Gastrocnemius medialis (tissue), 4 donors: ENCODE data around the gene TMEM240. TPM values are rescaled to one million over a fixed set of nuclear protein-coding genes. Genes with fewer than 3 reads are reported as not detected.
"Not testable (repeated sequence)": the region's sequence is repeated elsewhere in the genome, so short reads cannot be mapped to it uniquely, and the experiment has no call there.

ENCODE experiments used
- ATAC-seq, 2 donors: fragments of 150-250 bp; one replicate each; pipeline ENCODE4 v1.9.1; 2016
- DNase-seq, 2 donors: peaks; one replicate each; pipeline ENCODE4 v3.0.0-alpha.2; 2019
- H3K27ac ChIP-seq, 4 donors: fragments of 200-600 bp; sonication (generic); 1 replicate in 1 of 4; 2 replicates in 3 of 4; pipeline ENCODE4 v1.5.1; 2016 to 2018; ENCODE audit warnings: mild to moderate bottlenecking in 2 of 4, moderate library complexity in 1 of 4
- H3K27me3 ChIP-seq, 3 donors: fragments of 200-600 bp; sonication (generic) in 2 of 3; 1 replicate in 1 of 3; 2 replicates in 2 of 3; pipeline versions ENCODE4 v1.5.1 to v1.6.0; 2016 to 2019; ENCODE audit warnings: mild to moderate bottlenecking in 1 of 3, moderate library complexity in 1 of 3
- H3K36me3 ChIP-seq, 2 donors: fragments of 200-600 bp; sonication (generic) in 1 of 2; one replicate each; pipeline ENCODE4 v1.5.1; 2017 to 2018
- H3K4me1 ChIP-seq, 2 donors: fragments of 200-600 bp; sonication (generic) in 1 of 2; one replicate each; pipeline ENCODE4 v1.5.1; 2016 to 2017; ENCODE audit warnings: mild to moderate bottlenecking in 2 of 2
- H3K4me3 ChIP-seq, 4 donors: fragments of 200-600 bp; sonication (generic) in 3 of 4; 1 replicate in 1 of 4; 2 replicates in 3 of 4; pipeline ENCODE4 v1.5.1; 2016 to 2019; ENCODE audit warnings: mild to moderate bottlenecking in 2 of 4
- H3K9me3 ChIP-seq, 3 donors: fragments of 200-600 bp; sonication (generic) in 2 of 3; 1 replicate in 1 of 3; 2 replicates in 2 of 3; pipeline ENCODE4 v1.5.1; 2016 to 2019
- POLR2A ChIP-seq, 2 donors: fragments of 450-650 bp; IDR thresholded peaks; one replicate each; pipeline ENCODE4 v1.6.1; 2017; ENCODE audit warnings: antibody characterized with exemption in 2 of 2, mild to moderate bottlenecking in 2 of 2, moderate library complexity in 2 of 2
- in situ Hi-C, 4 donors: fragments of 200-750 bp; cut with MboI; loops; one replicate each; pipeline versions ENCODE4 v1.15.0 to v1.8.0; 2017; ENCODE audit warnings: low sequenced_read_pairs in 4 of 4
- intact Hi-C: fragments of 100-400 bp; cut with DNase I; formaldehyde crosslinking; loops from one replicate; pipeline ENCODE4 v1.15.1; 2023; ENCODE audit warnings: low total_unique reads
- total RNA-seq, 4 donors: library from RNA; depleted of rRNA; stranded (reverse); fragments of >200 nt; gene quantifications; one replicate each; pipeline versions ENCODE4 v1.1.0 to v1.2.3, GENCODE V29; 2016
- TF ChIP-seq, protein P1 (sequence below), 5 experiments: fragments of 450-650 bp in 3 of 5; fragments of 200-600 bp in 2 of 5; sonication (generic) in 2 of 5; IDR thresholded peaks in 4 of 5; conservative IDR thresholded peaks in 1 of 5; 1 replicate in 4 of 5; 2 replicates in 1 of 5; pipeline ENCODE4 v1.5.1; 2016 to 2019; ENCODE audit warnings: antibody characterized with exemption in 5 of 5, mild to moderate bottlenecking in 3 of 5, moderate library complexity in 3 of 5

TMEM240 gene
- total RNA-seq, 4 donors from 2014 or later: 1.1 to 2.0 (median 1.9) TPM; not detected in 1

DNA sequence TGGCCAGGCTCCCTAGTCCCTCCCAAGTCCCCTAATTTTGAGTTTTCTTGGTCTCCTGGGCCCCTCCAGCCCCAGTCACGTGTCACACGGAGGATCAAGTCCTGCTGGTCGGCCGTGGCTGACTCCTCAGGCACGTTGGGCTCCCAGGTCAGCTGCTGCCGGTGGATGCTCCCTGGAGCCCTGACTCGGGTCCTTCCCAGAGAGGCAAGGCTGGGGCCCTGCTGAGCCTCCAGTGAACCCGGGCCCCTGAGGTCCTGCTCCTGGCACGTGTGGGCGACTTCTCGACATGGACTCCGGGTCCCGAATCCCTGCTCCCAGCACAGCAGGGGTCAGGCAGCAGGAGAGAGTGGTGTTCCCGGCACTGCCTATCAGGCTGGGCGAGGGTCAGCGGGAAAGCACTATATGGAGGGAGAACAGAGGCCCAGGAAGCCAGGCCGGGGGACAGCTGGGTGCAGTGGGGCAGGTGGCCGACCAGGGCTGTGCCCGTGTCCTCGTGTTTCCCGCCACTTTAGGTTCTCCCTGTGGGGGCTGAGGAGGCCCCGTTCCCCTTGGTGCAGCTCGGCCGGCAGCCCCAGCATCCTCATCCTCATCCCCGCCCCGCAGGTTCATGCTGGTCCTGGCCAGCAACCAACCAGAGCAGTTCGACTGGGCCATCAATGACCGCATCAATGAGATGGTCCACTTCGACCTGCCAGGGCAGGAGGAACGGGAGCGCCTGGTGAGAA lies 13.2 kb downstream of the TMEM240 start:
- intact Hi-C loops (no loop called here), in situ Hi-C loops (no loop called here)
- H3K4me3 ChIP-seq: no peak overlapping the region
- no peak overlapping the region for H3K27ac ChIP-seq
- no peaks in the 10 kb centered on the region for H3K27me3 ChIP-seq
- peaks cover 0 to 29% of the 10 kb centered on the region in 2 donors for H3K36me3 ChIP-seq
- ATAC-seq (no peak), DNase-seq (no peak)
- no peak for TF ChIP-seq POLR2A (IDR thresholded peaks at IDR 0.05)
- TF ChIP-seq, protein P1, sequence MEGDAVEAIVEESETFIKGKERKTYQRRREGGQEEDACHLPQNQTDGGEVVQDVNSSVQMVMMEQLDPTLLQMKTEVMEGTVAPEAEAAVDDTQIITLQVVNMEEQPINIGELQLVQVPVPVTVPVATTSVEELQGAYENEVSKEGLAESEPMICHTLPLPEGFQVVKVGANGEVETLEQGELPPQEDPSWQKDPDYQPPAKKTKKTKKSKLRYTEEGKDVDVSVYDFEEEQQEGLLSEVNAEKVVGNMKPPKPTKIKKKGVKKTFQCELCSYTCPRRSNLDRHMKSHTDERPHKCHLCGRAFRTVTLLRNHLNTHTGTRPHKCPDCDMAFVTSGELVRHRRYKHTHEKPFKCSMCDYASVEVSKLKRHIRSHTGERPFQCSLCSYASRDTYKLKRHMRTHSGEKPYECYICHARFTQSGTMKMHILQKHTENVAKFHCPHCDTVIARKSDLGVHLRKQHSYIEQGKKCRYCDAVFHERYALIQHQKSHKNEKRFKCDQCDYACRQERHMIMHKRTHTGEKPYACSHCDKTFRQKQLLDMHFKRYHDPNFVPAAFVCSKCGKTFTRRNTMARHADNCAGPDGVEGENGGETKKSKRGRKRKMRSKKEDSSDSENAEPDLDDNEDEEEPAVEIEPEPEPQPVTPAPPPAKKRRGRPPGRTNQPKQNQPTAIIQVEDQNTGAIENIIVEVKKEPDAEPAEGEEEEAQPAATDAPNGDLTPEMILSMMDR (IDR thresholded peaks at IDR 0.05 in 4 of 5, conservative IDR thresholded peaks at IDR 0.05 in 1 of 5): no peak
- no peaks in the 10 kb centered on the region for H3K4me1 ChIP-seq
- no peaks in the 10 kb centered on the region for H3K9me3 ChIP-seq

DNA sequence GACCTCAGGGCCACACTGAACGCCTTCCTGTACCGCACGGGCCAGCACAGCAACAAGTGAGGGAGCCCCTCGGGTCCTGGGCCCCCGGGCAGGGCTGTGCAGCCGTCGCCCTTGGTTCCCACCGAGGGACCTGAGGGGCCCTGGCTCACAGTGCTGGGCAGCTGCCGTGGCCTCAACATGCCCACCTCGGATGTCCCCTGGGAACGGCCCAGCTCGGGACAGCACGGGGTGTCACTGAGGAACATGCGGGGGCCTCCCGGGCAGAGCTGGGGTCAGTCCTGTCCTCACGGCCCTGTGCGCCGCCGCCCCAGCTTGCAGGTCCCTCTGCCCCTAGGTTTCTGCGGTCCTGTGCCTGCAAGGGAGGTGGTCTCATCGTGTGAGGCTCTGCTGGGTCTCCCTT lies 13.9 kb downstream of the TMEM240 start:
- ATAC-seq, H3K9me3 ChIP-seq, H3K4me3 ChIP-seq, intact Hi-C loops, H3K4me1 ChIP-seq, DNase-seq, in situ Hi-C loops, H3K27me3 ChIP-seq, H3K27ac ChIP-seq: not testable (repeated sequence)
- peaks cover 0 to 29% of the 10 kb centered on the region in 2 donors for H3K36me3 ChIP-seq

DNA sequence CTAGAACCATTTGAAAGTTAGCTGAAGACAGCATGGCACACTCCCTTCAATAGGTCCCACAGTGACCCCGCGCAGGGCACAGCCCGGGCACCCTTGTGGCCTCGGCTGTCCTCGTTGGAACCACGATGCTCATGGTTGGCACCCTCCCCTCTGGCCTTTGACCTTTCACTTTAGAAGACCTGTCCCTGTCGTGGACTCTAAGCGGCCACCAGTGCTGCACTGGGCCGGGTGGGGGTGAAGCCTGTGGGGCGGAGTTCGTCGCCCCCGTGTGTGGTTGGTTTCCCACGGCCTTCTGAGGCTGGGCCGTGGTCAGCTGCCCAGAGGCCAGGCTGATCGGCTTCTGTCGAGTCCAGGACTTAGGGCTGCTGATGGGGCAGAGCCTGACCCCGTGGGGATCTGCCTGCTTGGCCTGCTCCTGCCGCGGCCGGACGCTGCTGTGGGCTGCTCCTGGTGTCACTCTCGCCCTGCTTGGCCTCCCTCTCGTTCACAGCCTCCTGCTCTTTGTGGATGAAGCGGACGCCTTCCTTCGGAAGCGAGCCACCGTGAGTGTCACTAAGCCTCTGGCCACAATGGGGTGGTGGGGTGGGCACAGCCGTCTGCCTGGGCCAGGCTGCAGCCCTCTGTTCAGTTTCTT lies 15.6 kb downstream of the TMEM240 start:
- H3K36me3 ChIP-seq: peaks cover 0 to 40% of the 10 kb centered on the region in 2 donors
- H3K9me3 ChIP-seq, H3K4me1 ChIP-seq, H3K27me3 ChIP-seq, H3K27ac ChIP-seq, in situ Hi-C loops, H3K4me3 ChIP-seq, intact Hi-C loops, ATAC-seq, DNase-seq: not testable (repeated sequence)

DNA sequence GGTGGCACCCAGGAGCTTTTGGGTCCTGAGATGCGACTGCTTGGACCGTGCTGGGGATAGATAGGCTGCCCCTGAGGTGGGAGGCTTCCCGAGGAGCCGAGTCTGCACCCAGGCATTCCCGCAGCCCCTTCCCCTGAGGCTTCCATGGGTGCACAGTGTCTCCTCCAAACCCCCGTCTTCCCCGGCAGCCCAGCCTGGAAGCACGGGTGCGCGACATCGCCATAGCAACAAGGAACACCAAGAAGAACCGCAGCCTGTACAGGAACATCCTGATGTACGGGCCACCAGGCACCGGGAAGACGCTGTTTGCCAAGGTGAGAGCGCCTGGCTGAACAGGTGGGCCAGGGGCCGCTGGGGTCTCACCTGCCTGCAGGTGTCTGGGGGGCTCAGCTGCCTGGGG lies 16.8 kb downstream of the TMEM240 start:
- H3K4me1 ChIP-seq, ATAC-seq, DNase-seq, intact Hi-C loops, H3K4me3 ChIP-seq, in situ Hi-C loops, H3K9me3 ChIP-seq, H3K27ac ChIP-seq, H3K27me3 ChIP-seq: not testable (repeated sequence)
- H3K36me3 ChIP-seq: peaks cover 0 to 30% of the 10 kb centered on the region in 2 donors

DNA sequence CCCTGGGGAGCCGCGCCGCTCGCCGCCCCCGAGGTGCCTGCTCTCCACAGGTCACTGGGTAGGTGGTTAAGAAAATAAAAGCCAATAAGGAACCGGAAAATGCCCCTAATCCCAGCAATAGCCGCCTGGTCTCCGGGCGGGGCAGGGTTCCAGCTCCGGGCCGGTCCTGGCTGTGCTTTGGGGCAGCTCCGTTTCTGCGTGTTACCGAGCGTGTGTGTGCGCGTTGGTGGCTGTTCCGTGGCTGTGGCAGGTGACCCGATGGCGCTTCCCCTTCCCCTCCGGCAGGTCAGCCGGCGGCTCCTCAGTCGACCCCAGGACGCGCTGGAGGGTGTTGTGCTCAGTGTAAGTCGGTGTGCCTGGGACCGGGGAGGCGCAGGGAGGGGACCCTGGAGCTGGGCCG lies 17.2 kb downstream of the TMEM240 start:
- DNase-seq, H3K27me3 ChIP-seq, ATAC-seq, H3K4me3 ChIP-seq, H3K27ac ChIP-seq, in situ Hi-C loops, H3K9me3 ChIP-seq, intact Hi-C loops, H3K4me1 ChIP-seq: not testable (repeated sequence)
- peaks cover 0 to 28% of the 10 kb centered on the region in 2 donors for H3K36me3 ChIP-seq

DNA sequence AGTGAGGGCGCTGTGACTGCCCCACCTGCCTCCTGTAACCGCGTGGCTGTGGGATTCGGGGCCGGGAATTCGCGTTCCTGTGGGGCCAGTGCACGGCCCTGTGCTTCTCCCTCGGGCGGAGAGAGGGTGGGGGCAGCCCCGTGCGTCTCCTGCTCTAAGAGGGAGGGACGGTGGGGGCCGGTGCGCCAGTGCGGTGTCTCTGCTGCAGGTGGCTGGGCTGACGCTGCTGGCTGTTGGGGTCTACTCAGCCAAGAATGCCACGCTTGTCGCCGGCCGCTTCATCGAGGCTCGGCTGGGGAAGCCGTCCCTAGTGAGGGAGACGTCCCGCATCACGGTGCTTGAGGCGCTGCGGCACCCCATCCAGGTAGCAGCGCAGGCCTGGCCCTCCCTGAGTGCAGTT lies 17.9 kb downstream of the TMEM240 start:
- H3K9me3 ChIP-seq, H3K27ac ChIP-seq, H3K4me3 ChIP-seq, in situ Hi-C loops, H3K4me1 ChIP-seq, H3K27me3 ChIP-seq, intact Hi-C loops, DNase-seq, ATAC-seq: not testable (repeated sequence)
- peaks cover 0 to 27% of the 10 kb centered on the region in 2 donors for H3K36me3 ChIP-seq

DNA sequence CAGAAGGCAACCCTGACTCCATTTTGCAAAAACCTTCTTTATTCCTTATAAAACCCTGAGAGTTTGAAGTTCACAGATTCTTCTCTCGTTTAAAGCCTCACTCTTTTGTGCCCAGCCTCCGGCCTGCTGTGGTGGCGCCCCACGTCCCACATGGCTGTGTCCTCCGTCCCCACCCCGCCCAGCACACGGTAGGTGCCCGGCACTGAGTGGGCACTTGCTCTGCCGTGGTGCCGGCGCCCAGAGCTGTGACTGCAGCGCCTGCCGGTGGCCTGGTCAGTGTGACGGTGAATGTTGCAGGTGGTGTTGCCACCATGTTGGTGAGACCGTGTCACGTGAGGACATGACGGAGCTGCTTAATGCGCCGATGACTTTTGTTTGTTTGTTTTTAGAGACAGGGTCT lies 19.1 kb downstream of the TMEM240 start:
- intact Hi-C loops: no loop called here
- in situ Hi-C loops: no loop called here
- Histone ChIP-seq H3K4me1 (no peaks in the 10 kb centered on the region), H3K9me3 (no peaks in the 10 kb centered on the region), H3K27ac (no peak overlapping the region), H3K4me3 (no peak overlapping the region), H3K36me3 (peaks cover 0 to 20% of the 10 kb centered on the region in 2 donors), H3K27me3 (no peaks in the 10 kb centered on the region)
- DNase-seq (no peak), ATAC-seq (no peak)
- TF ChIP-seq, protein P1 (IDR thresholded peaks at IDR 0.05 in 4 of 5, conservative IDR thresholded peaks at IDR 0.05 in 1 of 5): no peak
- TF ChIP-seq POLR2A (IDR thresholded peaks at IDR 0.05): no peak

DNA sequence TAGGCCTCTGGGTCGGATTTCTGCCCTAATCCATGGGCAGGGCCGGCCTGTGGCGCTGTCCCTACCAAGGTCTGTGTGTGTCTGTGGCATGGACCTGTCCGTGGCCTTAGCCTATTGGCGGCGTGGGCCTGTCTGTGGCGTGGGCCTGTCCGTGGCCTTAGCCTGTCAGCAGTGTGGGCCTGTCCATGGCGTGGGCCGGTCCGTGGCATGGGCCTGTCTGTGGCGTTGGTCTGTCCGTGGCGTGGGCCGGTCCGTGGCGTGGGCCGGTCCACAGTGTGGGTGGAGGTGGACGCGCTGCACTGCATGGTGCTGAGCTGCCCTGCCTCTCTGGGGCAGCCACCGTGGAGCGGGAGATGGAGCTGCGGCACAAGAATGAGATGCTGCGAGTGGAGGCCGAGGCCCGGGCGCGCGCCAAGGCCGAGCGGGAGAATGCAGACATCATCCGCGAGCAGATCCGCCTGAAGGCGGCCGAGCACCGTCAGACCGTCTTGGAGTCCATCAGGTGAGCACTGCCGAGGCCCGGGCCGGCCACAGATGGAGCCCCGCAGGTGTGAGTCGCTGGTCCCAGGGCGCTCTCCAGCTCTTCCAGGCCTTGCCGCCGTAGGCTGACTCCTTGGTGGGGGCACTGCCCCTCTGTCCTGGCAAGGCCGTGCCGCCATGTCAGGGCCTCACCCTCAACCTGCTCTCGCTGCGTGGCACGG lies 20.5 kb downstream of the TMEM240 start:
- intact Hi-C loops, in situ Hi-C loops, H3K4me1 ChIP-seq, DNase-seq, H3K9me3 ChIP-seq, H3K27me3 ChIP-seq, H3K4me3 ChIP-seq, H3K27ac ChIP-seq, ATAC-seq: not testable (repeated sequence)
- H3K36me3 ChIP-seq: peaks cover 0 to 22% of the 10 kb centered on the region in 2 donors

DNA sequence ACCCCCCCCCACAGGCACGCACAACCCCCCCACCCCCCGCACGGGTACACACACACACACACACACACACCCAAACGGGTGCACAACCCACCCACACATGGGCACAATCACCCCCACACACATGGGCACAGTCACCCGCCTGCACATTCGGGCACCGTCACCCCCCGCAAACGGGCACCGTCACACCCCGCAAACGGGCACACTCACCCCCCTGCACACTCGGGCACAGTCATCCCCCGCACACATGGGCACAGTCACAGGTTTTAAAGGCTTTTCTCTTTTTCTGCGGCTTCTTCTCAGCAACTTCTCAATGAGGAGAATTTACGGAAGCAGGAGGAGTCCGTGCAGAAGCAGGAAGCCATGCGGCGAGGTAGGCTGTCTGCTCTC lies 21.8 kb downstream of the TMEM240 start:
- H3K4me3 ChIP-seq, H3K27me3 ChIP-seq, intact Hi-C loops, H3K27ac ChIP-seq, DNase-seq, in situ Hi-C loops, H3K9me3 ChIP-seq, ATAC-seq, H3K4me1 ChIP-seq: not testable (repeated sequence)
- peaks cover 0 to 23% of the 10 kb centered on the region in 2 donors for H3K36me3 ChIP-seq
